CD4-positive, alpha-beta T cell treated with Interleukin-12 subunit alpha and Interleukin-12 subunit beta, for 1 hour (primary cell): ENCODE measurements around the gene OR4C15.

Source experiments
- DNase-seq: peaks from one replicate; pipeline ENCODE4 v3.0.0-alpha.2; 2020

Gene OR4C15

DNA sequence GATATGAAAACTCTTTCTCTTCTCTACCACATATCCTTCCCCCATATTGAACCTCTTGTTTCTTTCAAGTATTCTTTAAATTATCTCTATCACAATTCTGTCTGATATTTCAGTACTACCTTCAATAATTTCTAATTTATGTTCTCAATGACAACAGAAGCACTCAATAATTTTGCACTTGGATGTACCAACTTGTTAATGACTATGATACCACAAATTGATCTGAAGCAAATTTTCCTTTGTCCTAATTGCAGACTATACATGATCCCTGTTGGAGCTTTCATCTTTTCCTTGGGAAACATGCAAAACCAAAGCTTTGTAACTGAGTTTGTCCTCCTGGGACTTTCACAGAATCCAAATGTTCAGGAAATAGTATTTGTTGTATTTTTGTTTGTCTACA, at the start of gene OR4C15:
Gene OR4C15, plus strand, starts transcription at position 301 of the 400 bp plus-strand sequence. Its CDS starts 0 bp downstream, at position 301.
- DNase-seq, result no peak

DNA sequence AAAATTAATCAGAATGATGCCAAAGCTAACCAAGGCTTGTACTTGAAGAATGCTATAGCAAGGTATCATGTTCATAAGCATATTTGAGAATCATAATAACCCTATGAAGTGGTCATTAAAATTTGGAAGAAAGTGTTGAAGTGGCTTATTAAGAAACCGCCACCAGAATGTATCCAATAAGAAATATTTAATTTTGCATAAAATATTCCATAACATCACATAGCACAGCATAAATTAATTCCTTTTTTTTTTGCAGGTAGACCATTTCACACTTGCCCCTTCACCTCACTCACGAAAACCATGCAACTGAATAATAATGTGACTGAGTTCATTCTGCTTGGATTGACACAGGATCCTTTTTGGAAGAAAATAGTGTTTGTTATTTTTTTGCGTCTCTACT, 17.6 kb downstream of the OR4C15 start, which contains the start of gene OR4C16:
Gene OR4C16, plus strand, starts transcription at position 301 of the 400 bp plus-strand sequence. Its CDS starts 0 bp downstream, at position 301.
- no peak for DNase-seq

DNA sequence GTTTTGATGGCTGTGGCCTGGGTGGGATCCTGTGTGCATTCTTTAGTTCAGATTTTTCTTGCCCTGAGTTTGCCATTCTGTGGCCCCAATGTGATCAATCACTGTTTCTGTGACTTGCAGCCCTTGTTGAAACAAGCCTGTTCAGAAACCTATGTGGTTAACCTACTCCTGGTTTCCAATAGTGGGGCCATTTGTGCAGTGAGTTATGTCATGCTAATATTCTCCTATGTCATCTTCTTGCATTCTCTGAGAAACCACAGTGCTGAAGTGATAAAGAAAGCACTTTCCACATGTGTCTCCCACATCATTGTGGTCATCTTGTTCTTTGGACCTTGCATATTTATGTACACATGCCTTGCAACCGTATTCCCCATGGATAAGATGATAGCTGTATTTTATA, 18.3 kb downstream of the OR4C15 start:
- DNase-seq, result no peak
